HCT116 (cell line): ENCODE data around the gene FRMPD4. TPM values are rescaled to one million over a fixed set of nuclear protein-coding genes. Genes with fewer than 3 reads are reported as not detected.

Experiments used
- ATAC-seq: fragments of 200-7000 bp; cut with Tn5 transposase; 2 replicates; pipeline ENCODE4 v1.9.1; 2020; ENCODE audit warnings: mild to moderate bottlenecking, moderate library complexity
- BruUV-seq: library from RNA; stranded (reverse); fragments of 400-500 nt; replicated peaks from 2 replicates; lab custom pipeline; 2021; lab: Mats Ljungman, UMichigan
- CTCF ChIA-PET: fragments of 300-600 bp; sonication (Branson Sonifier 250); formaldehyde crosslinking; loops from one replicate; lab custom pipeline; 2021; ENCODE audit warnings: antibody characterized with exemption; lab: Charles Lee
- POLR2A ChIA-PET: fragments of 300-600, 350-600 bp; sonication (Branson Sonifier 250); formaldehyde crosslinking; loops from one replicate; lab custom pipeline; 2021; ENCODE audit warnings: antibody characterized with exemption; lab: Charles Lee
- RAD21 ChIA-PET, 2 experiments: fragments of 300-600 bp; sonication (Branson Sonifier 250); formaldehyde crosslinking; loops; one replicate each; lab custom pipeline; 2023; ENCODE audit warnings: low total read pairs in 2 of 2; ENCODE audit not compliant: uncharacterized antibody in 2 of 2, unreplicated experiment in 2 of 2, low non-redundant PET in 1 of 2; lab: Charles Lee
- DNase-seq: peaks from one replicate; pipeline ENCODE4 v3.0.0-alpha.2; 2010; ENCODE audit warnings: low read depth, low spot score
- H2AFZ ChIP-seq: fragments of 200-600 bp; shearing (Covaris generic), sonication (generic); 2 replicates; pipeline ENCODE4 v1.6.1; 2017; ENCODE audit warnings: low read depth, mixed run types, mixed read lengths, antibody characterized with exemption, low read length; ENCODE audit not compliant: poor library complexity, severe bottlenecking
- H3K27ac ChIP-seq: 2 replicates; pipeline ENCODE4 v1.5.1; 2012; ENCODE audit warnings: low read depth, low read length
- H3K27me3 ChIP-seq: fragments of 200-600 bp; sonication (generic); 2 replicates; pipeline ENCODE4 v1.6.1; 2016; ENCODE audit warnings: mixed run types, low read length, mixed read lengths; ENCODE audit not compliant: insufficient read depth
- H3K36me3 ChIP-seq, 2 experiments: fragments of 200-500 bp in 1 of 2; fragments of 200-600 bp in 1 of 2; sonication (Bioruptor generic) in 1 of 2; sonication (generic) in 1 of 2; 2 replicates each; pipeline versions ENCODE4 v1.5.1 to v1.6.1; 2014 to 2016; ENCODE audit warnings: low read length in 2 of 2, inconsistent platforms in 1 of 2, mixed read lengths in 1 of 2, mixed run types in 1 of 2; ENCODE audit not compliant: insufficient read depth in 2 of 2, control insufficient read depth in 1 of 2
- H3K4me1 ChIP-seq, 2 experiments: fragments of 200-600 bp in 1 of 2; sonication (generic) in 1 of 2; 2 replicates each; pipeline versions ENCODE4 v1.5.1 to v1.6.1; 2012 to 2017; ENCODE audit warnings: low read length in 2 of 2, inconsistent platforms in 1 of 2, mild to moderate bottlenecking in 1 of 2, mixed read lengths in 1 of 2, mixed run types in 1 of 2, moderate library complexity in 1 of 2; ENCODE audit not compliant: insufficient read depth in 2 of 2, control insufficient read depth in 1 of 2
- H3K4me2 ChIP-seq: fragments of 200-600 bp; sonication (generic); 2 replicates; pipeline ENCODE4 v1.6.1; 2017; ENCODE audit warnings: mixed run types, low read length, mixed read lengths
- H3K4me3 ChIP-seq, 2 experiments: fragments of 200-600 bp in 1 of 2; sonication (generic) in 1 of 2; replicated peaks in 1 of 2; 2 replicates each; pipeline ENCODE4 v1.5.1; 2011 to 2016; ENCODE audit warnings: low read length in 2 of 2, control low read depth in 1 of 2, low read depth in 1 of 2, mild to moderate bottlenecking in 1 of 2, mixed read lengths in 1 of 2, mixed run types in 1 of 2
- H3K79me2 ChIP-seq: fragments of 200-600 bp; sonication (generic); 2 replicates; pipeline ENCODE4 v1.6.1; 2017; ENCODE audit warnings: mild to moderate bottlenecking, mixed run types, low read length, moderate library complexity, mixed read lengths; ENCODE audit not compliant: insufficient read depth
- H3K9ac ChIP-seq: fragments of 200-600 bp; sonication (generic); 2 replicates; pipeline ENCODE4 v1.6.1; 2016; ENCODE audit warnings: low read length, mixed read lengths
- H3K9me2 ChIP-seq: fragments of 200-600 bp; sonication (generic), shearing (Covaris generic); 2 replicates; pipeline ENCODE4 v1.6.1; 2017; ENCODE audit warnings: mixed run types, mild to moderate bottlenecking, moderate library complexity; ENCODE audit not compliant: insufficient read depth
- H3K9me3 ChIP-seq, 2 experiments: fragments of 200-500 bp in 1 of 2; fragments of 200-600 bp in 1 of 2; sonication (Bioruptor generic) in 1 of 2; sonication (generic) in 1 of 2; 2 replicates each; pipeline ENCODE4 v1.6.1; 2014 to 2017; ENCODE audit warnings: low read length in 2 of 2, mixed read lengths in 2 of 2, inconsistent platforms in 1 of 2, low read depth in 1 of 2, mild to moderate bottlenecking in 1 of 2, mixed run types in 1 of 2, moderate library complexity in 1 of 2; ENCODE audit not compliant: control insufficient read depth in 1 of 2, insufficient read depth in 1 of 2
- H4K20me1 ChIP-seq: fragments of 200-600 bp; sonication (generic), shearing (Covaris generic); 2 replicates; pipeline ENCODE4 v1.6.1; 2017; ENCODE audit warnings: mixed run types, mild to moderate bottlenecking, moderate library complexity; ENCODE audit not compliant: insufficient read depth
- ATF3 ChIP-seq: IDR thresholded peaks from 2 replicates; pipeline ENCODE4 v1.6.1; 2012
- CBX3 ChIP-seq: IDR thresholded peaks from 2 replicates; pipeline ENCODE4 v1.6.1; 2012; ENCODE audit warnings: low read depth
- CTCF ChIP-seq, 3 experiments: fragments of 200-600 bp in 1 of 3; sonication (generic) in 1 of 3; IDR thresholded peaks in 2 of 3; conservative IDR thresholded peaks in 1 of 3; 2 replicates each; pipeline ENCODE4 v1.5.1; 2012 to 2017; ENCODE audit warnings: low read depth in 2 of 3, low read length in 2 of 3, antibody characterized with exemption in 1 of 3, borderline replicate concordance in 1 of 3, control low read depth in 1 of 3, mild to moderate bottlenecking in 1 of 3, mixed read lengths in 1 of 3, mixed run types in 1 of 3, moderate library complexity in 1 of 3; ENCODE audit not compliant: insufficient read depth in 1 of 3
- ELF1 ChIP-seq: IDR thresholded peaks from 2 replicates; pipeline ENCODE4 v1.6.1; 2012; ENCODE audit warnings: low read depth, borderline replicate concordance
- EZH2 ChIP-seq: fragments of 200-600 bp; sonication (generic); IDR thresholded peaks from 2 replicates; pipeline ENCODE4 v1.6.1; 2017; ENCODE audit warnings: antibody characterized with exemption, mixed run types
- JUND ChIP-seq: IDR thresholded peaks from 2 replicates; pipeline ENCODE4 v1.6.1; 2012
- MAX ChIP-seq: IDR thresholded peaks from 2 replicates; pipeline ENCODE4 v1.6.1; 2012
- POLR2A ChIP-seq: IDR thresholded peaks from 2 replicates; pipeline ENCODE4 v1.7.0; 2011; ENCODE audit warnings: borderline replicate concordance; ENCODE audit not compliant: insufficient read depth, insufficient read length; ENCODE audit errors: extremely low read depth
- POLR2AphosphoS5 ChIP-seq: IDR thresholded peaks from 2 replicates; pipeline ENCODE4 v1.6.1; 2011; ENCODE audit warnings: mild to moderate bottlenecking, low read depth, low read length, moderate library complexity
- SIN3A ChIP-seq: IDR thresholded peaks from 2 replicates; pipeline ENCODE4 v1.6.1; 2012; ENCODE audit warnings: low read depth
- SP1 ChIP-seq: IDR thresholded peaks from 2 replicates; pipeline ENCODE4 v1.6.1; 2012; ENCODE audit warnings: low read depth
- SRF ChIP-seq: IDR thresholded peaks from 2 replicates; pipeline ENCODE4 v1.6.1; 2012; ENCODE audit warnings: low read depth
- ZBTB33 ChIP-seq: IDR thresholded peaks from 2 replicates; pipeline ENCODE4 v1.6.1; 2011; ENCODE audit warnings: mild to moderate bottlenecking, low read length, moderate library complexity; ENCODE audit not compliant: insufficient replicate concordance; ENCODE audit errors: extremely low read depth
- ZFX ChIP-seq: fragments of 450-650 bp; IDR thresholded peaks from 2 replicates; pipeline ENCODE4 v1.6.1; 2017
- ZNF274 ChIP-seq: fragments of 200-500 bp; sonication (Bioruptor generic); IDR thresholded peaks from 2 replicates; pipeline ENCODE4 v1.6.1; 2014; ENCODE audit warnings: mild to moderate bottlenecking, low read depth, low read length, inconsistent platforms
- intact Hi-C: fragments of 100-400 bp; cut with micrococcal nuclease; formaldehyde crosslinking; loops from 2 replicates; pipeline ENCODE4 v1.10.0; 2022
- total RNA-seq: library from RNA; stranded (reverse); gene quantifications from one replicate; pipeline ENCODE4 v1.2.1, GENCODE V29; 2021; ENCODE audit not compliant: unreplicated experiment

Gene FRMPD4
- total RNA-seq, 1 experiment from 2014 or later: not detected

- POLR2A ChIA-PET: no interaction called here
- Histone ChIP-seq H2AFZ (no peak overlapping the region), H3K9ac (no peak overlapping the region), H3K4me3 (no peak overlapping the region), H3K4me2 (no peak overlapping the region), H3K27ac (no peak overlapping the region), H3K79me2 (no peaks in the 10 kb centered on the region), H3K36me3 (no peaks in the 10 kb centered on the region), H3K9me2 (no peaks in the 10 kb centered on the region), H3K9me3 (no peaks in the 10 kb centered on the region), H3K4me1 (no peaks in the 10 kb centered on the region), H4K20me1 (no peaks in the 10 kb centered on the region), H3K27me3 (no peaks in the 10 kb centered on the region)
- DNase-seq (no peak), ATAC-seq (no peak)
- RAD21 ChIA-PET: no interaction called here
- TF ChIP-seq ZBTB33: no peak
- TF ChIP-seq ATF3: no peak
- TF ChIP-seq JUND: no peak
- no peak for TF ChIP-seq SP1
- no peak for TF ChIP-seq SRF
- TF ChIP-seq CTCF (IDR thresholded peaks at IDR 0.05 in 2 of 3, conservative IDR thresholded peaks at IDR 0.05 in 1 of 3; ENCODE audit: borderline replicate concordance in 1 of 3, insufficient read depth in 1 of 3, low read depth in 2 of 3, low read length in 2 of 3): no peak
- no peak for TF ChIP-seq CBX3
- no peak for TF ChIP-seq POLR2A
- no peak for TF ChIP-seq ZFX
- TF ChIP-seq ELF1: no peak
- no peak for TF ChIP-seq MAX
- TF ChIP-seq EZH2: no peak
- TF ChIP-seq POLR2AphosphoS5: no peak
- TF ChIP-seq SIN3A: no peak
- no peak for TF ChIP-seq ZNF274
- BruUV-seq: no TSS peak
- intact Hi-C loops: no loop called here
- CTCF ChIA-PET: no interaction called here
These were observed 272.2 kb downstream of the FRMPD4 start for GRCh38 chrX:12410523-12410922.
